CD4-positive, alpha-beta T cell treated with Interleukin-15 for 1 hour (primary cell): ENCODE measurements around the gene TOGARAM2.

Experiments
- DNase-seq: peaks from one replicate; pipeline ENCODE4 v3.0.0-alpha.2; 2020

Gene TOGARAM2

GRCh38 chr2:29023188-29023587 lies 42.1 kb downstream of the TOGARAM2 start:
- DNase-seq: no peak

- no peak for DNase-seq
Observed at GRCh38 chr2:29024882-29025430, 43.9 kb downstream of the TOGARAM2 start.

DNA sequence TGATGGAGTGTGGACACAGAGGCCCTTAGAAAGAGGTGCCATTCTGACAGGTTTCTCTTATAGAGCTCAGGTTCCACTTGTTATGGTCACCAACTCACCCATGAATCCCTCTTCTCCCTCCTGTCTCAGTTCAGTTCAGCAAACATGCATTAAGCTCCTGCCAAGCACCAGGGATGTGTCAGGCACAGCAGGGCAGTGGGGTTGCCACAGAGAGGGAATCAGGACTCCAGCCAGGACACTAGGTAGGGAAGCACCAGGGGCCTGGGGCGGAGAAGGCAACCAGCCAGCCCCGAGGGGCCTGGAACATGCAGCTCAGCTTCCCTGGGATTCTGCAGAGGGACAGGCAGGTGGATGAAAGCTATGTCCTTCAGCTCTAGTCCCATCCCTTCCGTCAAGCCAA lies 44.6 kb downstream of the TOGARAM2 start:
- no peak for DNase-seq

DNA sequence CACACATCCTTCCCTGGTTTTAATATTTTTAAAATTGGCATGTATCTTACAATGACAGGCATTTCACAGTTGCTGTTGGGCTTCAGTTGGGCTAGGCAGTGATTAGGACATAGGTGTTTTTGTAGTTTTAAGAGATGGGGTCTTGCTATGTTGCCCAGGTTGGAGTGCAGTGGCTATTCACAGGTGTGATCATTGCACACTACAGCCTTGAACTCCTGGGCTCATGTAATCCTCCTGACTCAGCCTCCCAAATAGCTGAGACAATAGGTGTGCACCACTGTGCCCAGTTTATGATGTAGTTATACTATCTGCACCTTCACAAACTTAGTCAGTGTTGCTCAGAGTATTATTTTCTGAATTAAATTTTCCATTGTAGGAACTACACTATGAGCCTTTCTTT lies 49.9 kb downstream of the TOGARAM2 start:
- DNase-seq: no peak

DNA sequence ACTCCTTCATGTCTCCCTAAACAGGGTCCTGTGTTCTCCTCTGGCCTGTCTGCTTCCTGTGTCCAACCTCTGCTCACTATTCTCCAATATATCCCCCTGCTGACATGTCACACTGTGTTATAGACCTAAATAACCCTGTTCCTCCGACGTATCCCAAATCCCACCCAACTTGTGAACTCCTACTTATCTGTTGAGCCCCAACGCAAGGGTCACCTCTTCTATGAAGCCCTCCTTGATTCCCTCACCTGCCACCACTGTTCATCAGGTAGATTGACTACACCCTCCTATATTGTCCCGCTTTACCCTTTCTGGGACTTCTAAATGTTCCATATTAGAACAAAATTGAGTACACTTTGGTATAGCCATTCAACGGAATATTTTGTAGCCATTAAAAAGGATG lies 51.1 kb downstream of the TOGARAM2 start:
- DNase-seq: no peak

- no peak for DNase-seq
Observed at GRCh38 chr2:29033172-29033571, 52.1 kb downstream of the TOGARAM2 start.

GRCh38 chr2:29033656-29034055 lies 52.6 kb downstream of the TOGARAM2 start:
- no peak for DNase-seq

DNA sequence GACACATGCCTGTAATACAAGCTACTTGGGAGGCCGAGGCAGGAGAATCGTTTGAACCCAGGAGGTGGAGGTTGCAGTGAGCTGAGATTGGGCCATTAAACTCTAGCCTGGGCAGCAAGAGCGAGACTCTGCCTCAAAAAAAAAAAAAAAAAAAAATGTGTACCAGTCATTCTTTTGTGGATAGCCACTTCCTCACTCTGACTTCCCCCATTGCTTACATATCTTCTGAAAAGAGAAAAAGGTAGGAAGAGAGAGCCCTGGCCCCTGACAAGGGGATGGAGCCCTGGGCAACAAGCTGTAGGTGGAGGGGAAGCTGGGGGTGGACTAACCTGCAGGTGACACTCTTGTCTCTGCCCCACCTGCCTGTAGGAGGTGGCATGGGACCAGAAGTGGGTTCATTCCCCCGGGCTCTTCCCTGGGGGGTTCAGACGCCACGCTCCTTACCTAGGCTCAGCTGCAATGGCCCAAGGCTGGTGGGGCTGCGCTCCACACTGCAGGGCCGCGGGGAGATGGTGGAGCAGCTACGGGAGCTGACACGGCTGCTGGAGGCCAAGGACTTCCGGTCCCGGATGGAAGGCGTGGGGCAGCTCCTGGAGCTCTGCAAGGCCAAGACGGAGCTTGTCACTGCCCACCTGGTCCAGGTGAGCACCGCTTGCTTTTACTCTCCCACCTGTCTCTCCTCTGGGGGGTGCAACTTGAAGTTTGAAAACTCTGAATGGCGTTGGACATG lies 54.1 kb downstream of the TOGARAM2 start:
- DNase-seq: no peak

DNA sequence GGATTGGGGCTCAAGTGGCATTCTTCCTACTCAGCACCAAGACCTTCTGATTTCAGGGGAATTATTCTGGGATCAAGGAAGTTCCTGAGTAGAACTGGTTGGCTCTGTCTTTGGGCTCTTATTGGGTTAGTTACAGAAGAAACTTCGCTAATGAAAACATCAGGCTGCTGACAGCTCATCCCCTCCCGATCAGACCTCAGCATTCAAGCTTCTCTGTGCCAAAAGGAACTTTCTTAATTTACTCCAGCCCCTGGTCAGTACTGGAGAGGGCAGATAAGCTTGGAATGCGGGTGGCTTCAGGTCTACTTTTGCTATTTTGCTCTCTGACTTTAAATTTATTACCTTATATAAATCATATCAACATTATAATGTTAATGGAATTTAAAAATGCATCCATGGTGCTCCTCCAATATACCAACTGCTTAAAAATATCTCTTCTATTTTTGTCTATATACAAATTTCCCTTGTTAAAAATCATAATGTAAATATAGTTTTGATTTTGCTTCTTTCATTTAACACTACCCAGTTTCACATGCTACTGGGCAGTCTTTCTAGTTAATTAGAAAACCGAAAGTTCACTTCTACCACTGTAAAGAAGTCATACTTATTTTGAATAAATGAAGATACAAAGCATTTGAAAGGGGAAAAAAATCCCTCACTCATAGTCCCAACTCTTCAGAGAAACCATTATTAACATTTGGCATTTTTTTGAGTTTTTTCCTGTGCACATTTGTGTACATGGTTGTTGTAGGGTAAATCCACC lies 58.8 kb downstream of the TOGARAM2 start:
- no peak for DNase-seq

GRCh38 chr2:29040552-29040951 lies 59.5 kb downstream of the TOGARAM2 start:
- DNase-seq: no peak

- no peak for DNase-seq
Observed at GRCh38 chr2:29041161-29041660, 60.1 kb downstream of the TOGARAM2 start.

- DNase-seq: no peak
Observed at GRCh38 chr2:29042561-29043075, 61.5 kb downstream of the TOGARAM2 start.

DNA sequence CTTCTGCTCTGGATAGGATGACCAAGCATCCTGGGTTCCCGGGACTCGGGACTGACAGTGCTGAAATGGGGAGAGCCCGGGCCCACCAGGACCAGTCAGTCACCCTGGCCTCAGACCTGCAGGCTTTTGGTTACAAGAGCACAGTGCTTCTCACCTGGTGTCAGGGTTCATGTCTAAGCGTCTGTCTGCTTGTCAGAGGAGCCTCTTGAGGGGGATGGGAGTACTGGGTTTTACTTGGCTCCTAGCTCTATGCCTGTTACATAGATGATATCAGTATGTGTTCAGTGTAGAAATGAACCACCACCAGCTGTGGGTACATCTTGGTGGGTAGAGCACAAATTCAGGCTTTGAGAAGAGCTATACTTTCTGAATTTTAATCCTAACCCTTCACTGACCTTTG lies 63.4 kb downstream of the TOGARAM2 start:
- no peak for DNase-seq

- DNase-seq: no peak
Observed at GRCh38 chr2:29046321-29046720, 65.2 kb downstream of the TOGARAM2 start.

DNA sequence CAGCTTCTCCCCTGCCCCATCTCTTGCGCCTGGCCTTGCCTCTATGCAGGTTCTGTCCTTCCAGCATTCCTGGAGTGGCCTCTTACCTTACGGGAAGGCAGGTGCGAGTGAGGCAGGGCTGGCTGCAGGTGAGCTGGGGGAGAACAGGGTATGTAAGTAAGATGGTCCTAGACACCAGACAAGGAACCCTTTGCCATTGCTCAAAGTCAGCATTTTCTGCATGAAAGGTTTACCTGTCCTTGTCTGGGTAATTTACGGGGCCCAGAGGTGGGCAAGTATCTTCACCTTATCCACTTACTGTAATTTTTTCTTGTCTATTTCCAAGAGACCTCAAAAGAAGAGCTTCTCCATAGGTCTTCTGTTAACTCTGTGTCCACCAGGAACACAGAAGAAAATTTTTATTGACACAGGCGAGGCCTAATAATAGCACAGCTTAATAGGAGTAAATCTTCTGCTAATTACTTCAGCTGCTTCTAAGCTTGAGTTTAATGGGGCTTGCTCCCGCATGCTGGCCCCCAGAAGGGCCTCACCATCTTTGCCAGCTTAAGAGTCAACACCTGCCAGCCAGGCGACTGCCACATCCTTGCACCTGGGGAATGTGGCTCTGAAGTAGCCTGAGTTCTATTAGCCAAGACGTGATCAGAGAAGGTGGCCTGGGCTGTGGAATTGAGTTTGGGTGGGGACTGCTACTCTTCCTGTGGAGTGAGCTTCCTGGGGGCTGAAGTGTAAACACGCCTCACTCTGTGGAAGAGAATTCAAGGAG lies 66.2 kb downstream of the TOGARAM2 start:
- no peak for DNase-seq

DNA sequence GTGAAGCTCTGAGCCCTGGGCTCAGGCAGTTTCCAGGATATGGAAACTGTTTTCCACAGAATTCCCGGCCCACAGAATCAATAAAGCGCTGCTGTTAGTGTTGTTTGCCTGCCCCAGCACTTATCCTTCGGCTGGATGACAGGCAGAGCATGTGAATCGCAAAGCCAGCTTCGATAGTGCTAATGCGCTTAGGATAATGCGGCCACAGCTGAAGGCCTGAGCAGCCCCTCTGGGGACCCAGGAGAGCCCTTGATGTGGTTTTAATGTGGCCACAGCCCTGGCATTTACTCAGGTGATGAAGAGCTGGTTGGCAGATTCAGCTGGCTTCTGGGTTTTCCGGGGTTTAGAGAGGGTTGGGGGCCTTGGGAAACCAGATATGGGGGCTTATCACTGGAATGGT lies 69.5 kb downstream of the TOGARAM2 start:
- no peak for DNase-seq

DNA sequence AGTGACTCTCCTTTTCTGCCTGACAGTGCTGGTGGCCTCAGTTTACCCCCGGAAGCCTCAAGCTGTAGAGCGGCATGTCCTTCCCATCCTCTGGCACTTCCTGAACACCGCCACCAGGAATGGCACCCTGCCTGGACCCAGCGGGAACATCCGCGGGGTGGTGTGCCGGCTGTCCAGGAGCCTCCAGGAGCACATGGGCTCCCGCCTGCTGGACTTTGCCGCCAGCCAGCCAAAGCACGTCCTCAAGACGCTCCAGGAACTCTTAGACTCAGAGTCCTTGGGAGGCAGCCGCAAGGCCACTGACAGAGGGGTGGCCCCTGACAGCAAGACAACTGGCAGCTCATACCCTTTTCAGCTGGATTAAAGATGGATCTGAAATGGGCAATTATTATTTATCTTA lies 70.6 kb downstream of the TOGARAM2 start:
- no peak for DNase-seq

DNA sequence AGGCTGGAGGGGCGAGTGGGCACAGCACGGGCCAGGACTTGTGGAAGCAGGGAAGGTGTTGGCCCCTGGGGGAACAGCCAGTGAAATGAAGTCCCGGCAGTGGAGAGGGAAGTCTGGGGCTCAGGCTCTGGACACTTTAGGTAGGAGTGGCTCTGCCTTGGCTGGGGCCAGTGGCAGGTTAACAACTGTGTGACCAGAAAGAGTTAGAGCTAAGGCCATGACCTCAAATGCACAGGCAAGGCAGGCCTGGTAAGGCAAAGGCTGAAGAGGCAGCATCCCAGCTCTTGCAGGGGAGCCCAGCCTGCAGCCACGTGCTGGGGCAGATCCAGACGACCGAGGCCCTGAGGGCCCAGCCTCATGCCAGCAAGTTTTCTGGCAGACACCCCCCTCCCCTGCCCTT lies 71.7 kb downstream of the TOGARAM2 start:
- DNase-seq: no peak

GRCh38 chr2:29053223-29053622 lies 72.1 kb downstream of the TOGARAM2 start:
- DNase-seq: no peak

- no peak for DNase-seq
Observed at GRCh38 chr2:29053670-29054400, 72.7 kb downstream of the TOGARAM2 start.

DNA sequence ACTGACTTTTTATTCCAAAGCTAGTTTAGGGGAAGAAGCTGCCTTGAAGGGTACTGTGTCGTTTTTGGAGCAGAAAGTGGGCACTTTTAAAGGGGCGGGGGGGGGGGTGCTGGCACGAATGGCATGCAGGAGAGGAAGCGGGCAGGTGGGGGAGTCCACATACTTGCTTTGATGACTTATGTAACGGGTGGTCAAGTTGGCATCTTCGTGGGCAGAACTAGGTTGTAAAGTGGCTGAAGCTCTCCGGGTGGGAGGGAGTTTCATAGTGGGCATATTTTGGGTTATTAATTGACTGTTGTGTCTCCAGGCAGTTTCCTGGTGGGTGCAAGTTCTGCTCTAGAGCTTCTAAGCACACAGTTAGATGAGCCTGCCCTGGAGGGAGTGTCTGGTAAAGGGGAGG lies 73.3 kb downstream of the TOGARAM2 start:
- no peak for DNase-seq

DNA sequence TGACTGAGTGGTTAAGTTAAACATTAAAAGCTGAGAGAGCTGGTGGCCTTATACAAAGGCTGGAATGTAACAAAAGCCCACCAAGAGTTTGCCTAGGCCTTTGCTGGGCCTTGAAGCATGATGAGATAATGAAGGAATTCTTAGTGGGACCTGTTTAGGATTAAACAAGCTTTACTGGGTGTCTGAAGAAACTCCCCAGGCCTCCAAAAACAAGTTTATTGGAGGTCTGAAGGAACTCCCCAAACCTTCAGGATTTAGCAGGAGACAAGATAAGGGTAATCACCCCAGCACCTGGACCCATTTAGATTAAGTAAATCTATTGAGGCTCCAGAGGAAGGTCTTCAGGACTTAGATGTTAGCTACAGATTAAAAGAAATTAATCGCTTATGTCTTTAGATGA lies 74.5 kb downstream of the TOGARAM2 start:
- no peak for DNase-seq
